ENCODE results near the gene SLCO1B3. TPM values are rescaled to one million over a fixed set of nuclear protein-coding genes. Genes with fewer than 3 reads are reported as not detected.
"Not testable (repeated sequence)": the region's sequence is repeated elsewhere in the genome, so short reads cannot be mapped to it uniquely, and the experiment has no call there.

Gene SLCO1B3, protein sequence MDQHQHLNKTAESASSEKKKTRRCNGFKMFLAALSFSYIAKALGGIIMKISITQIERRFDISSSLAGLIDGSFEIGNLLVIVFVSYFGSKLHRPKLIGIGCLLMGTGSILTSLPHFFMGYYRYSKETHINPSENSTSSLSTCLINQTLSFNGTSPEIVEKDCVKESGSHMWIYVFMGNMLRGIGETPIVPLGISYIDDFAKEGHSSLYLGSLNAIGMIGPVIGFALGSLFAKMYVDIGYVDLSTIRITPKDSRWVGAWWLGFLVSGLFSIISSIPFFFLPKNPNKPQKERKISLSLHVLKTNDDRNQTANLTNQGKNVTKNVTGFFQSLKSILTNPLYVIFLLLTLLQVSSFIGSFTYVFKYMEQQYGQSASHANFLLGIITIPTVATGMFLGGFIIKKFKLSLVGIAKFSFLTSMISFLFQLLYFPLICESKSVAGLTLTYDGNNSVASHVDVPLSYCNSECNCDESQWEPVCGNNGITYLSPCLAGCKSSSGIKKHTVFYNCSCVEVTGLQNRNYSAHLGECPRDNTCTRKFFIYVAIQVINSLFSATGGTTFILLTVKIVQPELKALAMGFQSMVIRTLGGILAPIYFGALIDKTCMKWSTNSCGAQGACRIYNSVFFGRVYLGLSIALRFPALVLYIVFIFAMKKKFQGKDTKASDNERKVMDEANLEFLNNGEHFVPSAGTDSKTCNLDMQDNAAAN
- under 1 TPM in 1 of 2 donors, not detected in 1; 0.20 TPM for total RNA-seq
- long read RNA-seq: 0 reads

DNA sequence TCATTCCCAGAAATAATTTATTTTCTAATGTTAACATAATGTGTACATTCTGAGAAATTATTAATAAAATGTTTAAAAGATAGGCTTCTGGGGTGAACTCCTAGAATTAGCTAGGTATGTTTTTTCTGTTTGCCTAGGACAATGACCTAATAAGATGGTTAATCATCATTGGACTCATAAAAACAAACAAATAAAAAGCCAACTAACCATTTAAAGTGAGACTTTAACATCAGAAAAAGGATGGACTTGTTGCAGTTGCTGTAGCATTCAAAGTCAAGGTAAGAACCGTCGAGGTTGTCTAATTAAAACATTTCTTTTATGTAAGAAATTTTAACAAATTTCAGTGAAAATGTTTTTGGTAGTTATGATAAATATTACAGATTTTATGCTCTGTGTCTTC is at the start of gene SLCO1B3:
Gene SLCO1B3 (plus strand): TSS at position 219 of the 400 bp plus-strand sequence. CDS start 5,034 bp downstream, outside the sequence.
- ATAC-seq: no peak
- intact Hi-C loops (cut with DNase I, micrococcal nuclease): no loop called here

DNA sequence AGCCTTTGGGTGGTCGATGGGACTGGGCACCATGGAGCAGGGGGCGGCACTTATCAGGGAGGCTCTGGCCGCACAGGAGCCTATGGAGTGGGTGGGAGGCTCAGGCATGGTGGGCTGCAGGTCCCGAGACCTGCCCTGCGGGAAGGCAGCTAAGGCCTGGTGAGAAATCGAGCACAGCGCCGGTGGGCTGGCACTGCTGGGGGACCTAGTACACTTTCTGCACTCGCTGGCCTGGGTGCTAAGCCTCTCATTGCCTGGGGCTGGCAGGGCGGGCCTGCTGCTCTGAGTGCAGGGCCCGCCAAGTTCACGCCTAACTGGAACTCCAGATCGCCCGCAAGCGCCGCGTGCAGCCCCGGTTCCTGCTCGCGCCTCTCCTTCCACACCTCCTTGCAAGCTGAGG is 33.1 kb upstream of the SLCO1B3 start:
- ATAC-seq (no peak), DNase-seq (no peak)
- intact Hi-C loops (cut with DNase I, micrococcal nuclease): no loop called here

More for the DNA sequence above, at the start of gene SLCO1B3:
- DNase-seq: no peak

DNA sequence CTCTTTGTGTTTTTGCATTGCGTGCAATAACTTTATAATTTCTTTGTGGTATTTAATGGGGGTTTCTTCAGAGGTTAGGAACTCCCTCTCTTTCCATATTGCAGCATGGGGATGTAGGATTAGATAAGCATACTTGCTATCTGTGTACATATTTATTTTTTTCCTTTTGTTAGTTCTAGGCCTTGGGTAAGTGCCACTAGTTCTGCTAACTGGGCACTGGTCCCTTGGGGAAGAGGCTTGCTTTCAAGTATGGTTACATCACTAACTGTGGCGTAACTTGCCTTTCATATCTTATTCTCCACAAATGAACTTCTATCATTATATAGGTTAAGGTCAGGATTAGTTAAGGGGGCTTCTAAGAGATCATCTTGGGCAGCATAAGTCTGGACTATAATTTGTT is 31.5 kb upstream of the SLCO1B3 start:
- no peak for ATAC-seq
- no peak for DNase-seq
- intact Hi-C loops (cut with DNase I, micrococcal nuclease): no loop called here

DNA sequence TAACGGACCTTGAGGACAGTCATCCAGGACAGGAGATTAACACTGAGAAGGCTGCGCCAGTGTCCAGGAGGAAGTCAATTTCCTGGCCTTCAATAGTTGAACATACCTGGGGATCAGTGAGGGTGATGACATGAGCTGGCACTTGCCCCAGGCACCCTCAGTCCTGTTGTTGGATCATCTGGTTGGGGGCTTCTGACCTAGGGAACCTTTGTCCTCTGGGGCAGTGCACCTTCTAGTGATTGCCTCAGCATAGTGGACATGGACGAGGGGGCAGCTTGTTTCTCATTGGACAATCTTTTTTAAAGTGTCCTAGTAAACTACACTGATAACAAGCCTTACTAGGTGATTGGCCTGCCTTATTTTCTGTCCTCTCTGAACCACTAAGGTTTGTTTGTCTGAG is 30.5 kb upstream of the SLCO1B3 start:
- not testable (repeated sequence) for ATAC-seq, DNase-seq

DNA sequence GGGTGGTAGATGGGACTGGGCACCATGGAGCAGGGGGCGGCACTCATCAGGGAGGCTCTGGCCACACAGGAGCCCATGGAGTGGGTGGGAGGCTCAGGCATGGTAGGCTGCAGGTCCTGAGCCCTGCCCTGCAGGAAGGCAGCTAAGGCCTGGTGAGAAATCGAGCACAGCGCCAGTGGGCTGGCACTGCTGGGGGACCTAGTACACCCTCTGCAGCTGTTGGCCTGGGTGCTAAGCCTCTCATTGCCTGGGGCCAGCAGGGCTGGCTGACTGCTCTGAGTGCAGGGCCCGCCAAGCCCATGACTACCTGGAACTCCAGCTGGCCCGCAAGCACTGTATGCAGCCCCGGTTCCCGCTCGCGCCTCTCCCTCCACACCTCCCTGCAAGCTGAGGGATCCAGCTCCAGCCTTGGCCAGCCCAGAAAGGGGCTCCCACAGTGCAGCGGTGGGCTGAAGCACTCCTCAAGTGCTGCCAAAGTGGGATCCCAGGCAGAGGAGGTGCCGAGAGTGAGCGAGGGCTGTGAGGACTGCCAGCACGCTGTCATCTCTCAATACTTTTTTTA is 26.6 kb upstream of the SLCO1B3 start:
- ATAC-seq; DNase-seq; intact Hi-C loops (cut with DNase I, micrococcal nuclease): not testable (repeated sequence)

More for the DNA sequence above, 30.5 kb upstream of the SLCO1B3 start:
- intact Hi-C loops (cut with DNase I, micrococcal nuclease): not testable (repeated sequence)

DNA sequence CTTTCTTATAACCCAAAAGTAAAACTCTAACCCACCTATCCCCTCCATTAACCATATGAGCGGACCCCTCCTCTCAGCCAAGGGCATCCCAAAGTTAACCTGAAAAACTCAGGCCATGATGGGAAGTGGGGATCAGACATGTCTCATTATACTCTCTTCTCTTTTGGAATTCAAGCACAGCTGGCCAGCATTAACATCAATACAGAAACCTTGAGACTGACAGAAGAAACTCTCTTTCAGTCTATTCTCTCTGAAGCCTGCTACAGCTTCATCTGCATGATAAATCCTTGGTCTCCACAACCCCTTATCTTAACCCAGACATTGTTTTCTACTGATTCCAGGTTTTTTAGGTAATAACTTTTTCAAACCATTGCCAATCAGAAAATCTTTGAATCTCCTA is 17.5 kb upstream of the SLCO1B3 start:
- intact Hi-C loops (cut with DNase I, micrococcal nuclease): no loop called here
- no peak for DNase-seq
- no peak for ATAC-seq

DNA sequence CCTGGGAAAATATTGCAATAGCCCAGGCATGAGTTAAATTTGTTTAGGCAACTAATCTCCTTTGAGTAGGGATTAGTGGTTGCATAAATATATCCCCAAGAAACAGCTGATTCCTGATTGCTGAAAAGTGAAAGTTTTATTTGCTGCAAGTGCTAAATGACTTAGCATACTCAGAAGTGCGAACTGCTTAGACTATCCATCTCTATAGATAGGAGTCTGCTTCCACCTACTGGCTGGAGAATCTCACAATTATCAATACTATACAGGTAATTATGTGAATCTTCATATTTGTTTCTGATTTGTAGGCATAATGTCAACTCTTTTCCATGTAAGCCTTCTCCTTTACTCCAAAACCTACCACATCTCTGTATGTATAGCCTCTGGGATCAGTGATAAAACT is 12.0 kb upstream of the SLCO1B3 start:
- DNase-seq: no peak
- intact Hi-C loops (cut with DNase I, micrococcal nuclease): no loop called here

DNA sequence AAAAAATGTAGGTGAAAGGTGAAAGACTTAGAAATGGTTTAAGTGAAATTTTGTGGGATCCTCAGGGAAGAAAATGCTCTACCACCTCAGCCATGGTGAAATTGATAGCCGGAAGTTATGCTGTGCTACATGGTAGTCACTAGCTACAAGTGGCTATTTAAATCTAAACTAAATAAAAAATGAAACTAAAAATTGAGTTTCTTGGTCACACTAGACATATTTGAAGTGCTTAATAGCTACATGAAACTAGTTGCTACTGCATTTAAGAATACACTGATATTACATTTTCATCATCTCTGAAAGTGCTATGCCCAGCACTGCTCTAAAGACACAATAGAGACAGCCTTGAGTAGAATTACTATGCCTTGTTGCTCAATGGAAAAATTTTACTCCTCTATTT is 10.3 kb upstream of the SLCO1B3 start:
- ATAC-seq: no peak
- intact Hi-C loops (cut with DNase I, micrococcal nuclease): no loop called here

More for the DNA sequence above, 12.0 kb upstream of the SLCO1B3 start:
- peak; percentile 95 for ATAC-seq

DNA sequence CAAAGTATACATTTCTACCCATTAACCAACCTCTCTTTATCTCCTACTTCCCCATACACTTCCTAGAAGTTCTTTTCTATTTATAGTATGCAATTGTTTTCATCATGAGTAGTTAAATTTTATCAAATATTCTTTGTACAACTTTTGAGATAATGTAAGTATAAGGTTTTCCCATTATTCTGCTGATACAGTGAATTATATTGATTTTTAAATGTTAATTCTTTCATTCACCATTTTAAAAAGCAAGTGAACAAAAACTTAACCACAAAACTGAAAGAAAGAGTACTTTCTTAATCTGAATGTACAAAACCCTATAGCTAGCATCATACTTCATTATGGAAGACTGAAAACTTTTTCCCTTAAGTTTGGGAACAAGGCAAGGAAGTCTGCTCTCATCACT is 9.5 kb upstream of the SLCO1B3 start:
- ATAC-seq (no peak), DNase-seq (no peak)
- intact Hi-C loops (cut with DNase I, micrococcal nuclease): no loop called here

More for the DNA sequence above, 10.3 kb upstream of the SLCO1B3 start:
- DNase-seq: no peak

DNA sequence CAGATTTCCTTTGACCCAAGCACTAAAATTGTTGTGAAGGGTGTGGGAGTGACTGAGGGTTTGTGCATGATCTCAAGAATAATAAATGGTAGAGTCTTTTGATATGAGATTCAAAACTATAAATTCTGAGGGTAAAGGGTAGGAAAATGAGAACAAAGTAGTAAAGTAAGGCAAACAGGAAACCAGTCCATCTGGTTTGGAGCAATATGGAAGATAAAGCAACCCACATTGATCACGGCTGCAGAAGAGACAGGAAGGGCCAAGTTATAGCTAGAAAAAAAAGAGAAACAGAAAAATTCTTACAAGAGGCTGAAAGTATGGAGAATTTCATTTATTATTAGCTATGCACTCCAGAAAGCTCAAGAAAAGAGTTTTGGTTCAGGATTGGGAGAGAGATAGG is 4.6 kb upstream of the SLCO1B3 start:
- DNase-seq (no peak), ATAC-seq (no peak)
- intact Hi-C loops (cut with DNase I, micrococcal nuclease): no loop called here

DNA sequence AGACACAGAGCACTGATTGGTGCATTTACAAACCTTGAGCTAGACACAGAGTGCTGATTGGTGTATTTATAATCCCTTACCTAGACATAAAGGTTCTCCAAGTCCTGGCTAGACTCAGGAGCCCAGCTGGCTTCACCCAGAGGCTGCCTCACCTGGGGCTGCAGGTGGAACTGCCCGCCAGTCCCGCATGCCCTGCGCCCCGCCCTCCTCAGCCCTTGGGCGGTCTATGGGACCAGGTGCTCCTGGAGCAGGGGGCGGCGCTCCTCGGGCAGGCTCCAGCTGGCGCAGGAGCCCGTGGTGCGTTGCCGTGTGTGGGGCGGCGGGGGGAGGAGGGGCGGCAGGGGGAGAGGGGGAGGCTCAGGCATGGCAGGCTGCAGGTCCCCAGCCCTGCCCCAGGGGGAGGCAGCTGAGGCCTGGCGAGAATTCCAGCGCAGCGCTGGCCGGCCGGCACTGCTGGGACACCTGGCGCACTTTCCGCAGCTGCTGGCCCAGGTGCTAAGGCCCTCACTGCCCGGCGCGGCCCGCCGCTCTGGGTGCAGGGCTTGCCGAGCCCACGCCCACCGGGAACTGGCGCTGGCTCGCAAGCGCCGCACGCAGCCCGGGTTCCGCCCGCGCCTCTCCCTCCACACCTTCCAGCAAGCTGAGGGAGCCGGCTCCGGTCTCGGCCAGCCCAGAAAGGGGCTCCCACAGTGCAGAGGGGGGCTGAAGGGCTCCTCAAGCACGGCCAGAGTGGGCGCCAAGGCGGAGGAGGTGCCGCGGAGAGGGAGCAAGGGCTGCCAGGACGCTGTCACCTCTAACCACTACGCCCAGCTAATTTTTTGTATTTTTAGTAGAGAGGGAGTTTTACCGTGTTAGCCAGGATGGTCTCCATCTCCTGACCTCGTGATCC is 3.1 kb upstream of the SLCO1B3 start:
- DNase-seq (no peak), ATAC-seq (no peak)
- intact Hi-C loops (cut with DNase I, micrococcal nuclease): no loop called here

DNA sequence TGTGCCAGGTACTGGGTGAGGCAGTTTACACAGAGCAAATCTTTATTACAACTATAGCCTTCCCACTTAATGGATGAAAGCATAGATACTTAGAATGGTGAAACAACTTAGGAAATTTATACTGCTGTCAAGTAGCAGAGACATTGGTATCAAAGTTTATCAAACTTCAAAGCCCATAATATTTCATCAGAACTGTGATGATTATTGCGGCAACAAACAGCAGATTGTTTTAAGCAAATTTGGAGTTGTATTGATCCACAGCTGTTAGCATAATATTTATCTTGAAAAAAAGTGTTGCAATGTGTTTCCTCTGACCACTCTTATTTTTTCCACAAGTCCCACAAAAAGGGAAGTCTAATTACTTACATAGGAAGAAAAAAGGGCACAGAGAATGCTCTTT is 2.0 kb upstream of the SLCO1B3 start:
- no peak for DNase-seq
- intact Hi-C loops (cut with DNase I, micrococcal nuclease): no loop called here
- no peak for ATAC-seq

DNA sequence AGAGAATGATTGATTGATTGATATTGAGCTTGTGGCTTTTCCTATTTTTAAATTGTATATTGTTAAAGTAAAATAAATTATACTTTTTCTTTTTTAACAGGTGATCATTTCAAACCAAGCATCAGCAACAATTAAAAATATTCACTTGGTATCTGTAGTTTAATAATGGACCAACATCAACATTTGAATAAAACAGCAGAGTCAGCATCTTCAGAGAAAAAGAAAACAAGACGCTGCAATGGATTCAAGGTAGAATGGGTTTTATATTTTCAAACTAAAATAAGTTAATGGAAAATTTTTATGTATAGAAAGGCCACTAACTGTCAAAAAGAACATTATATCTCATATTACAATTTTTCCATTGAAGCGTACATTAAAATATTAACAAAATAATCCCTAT is 5.1 kb downstream of the SLCO1B3 start:
- no peak for DNase-seq
- intact Hi-C loops (cut with DNase I, micrococcal nuclease): no loop called here
- no peak for ATAC-seq

DNA sequence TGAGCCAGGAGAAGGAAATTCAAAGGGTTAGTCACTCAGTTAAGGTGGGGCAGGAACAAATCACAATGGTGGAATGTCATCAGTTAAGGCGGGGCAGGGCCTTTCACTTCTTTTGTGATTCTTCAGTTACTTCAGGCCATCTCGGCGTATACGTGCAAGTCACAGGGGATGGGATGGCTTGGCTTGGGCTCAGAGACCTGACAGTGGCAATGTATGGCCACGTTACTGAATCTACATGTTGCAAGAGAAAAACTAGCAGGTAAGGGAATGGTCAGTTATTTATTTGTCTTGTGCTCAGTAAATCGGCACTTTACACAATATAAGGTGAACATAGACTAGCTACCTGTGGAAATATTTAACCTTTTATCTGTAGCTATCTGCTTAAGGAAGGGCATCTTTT is 11.9 kb downstream of the SLCO1B3 start:
- intact Hi-C loops (cut with DNase I, micrococcal nuclease): no loop called here
- DNase-seq (no peak), ATAC-seq (no peak)

DNA sequence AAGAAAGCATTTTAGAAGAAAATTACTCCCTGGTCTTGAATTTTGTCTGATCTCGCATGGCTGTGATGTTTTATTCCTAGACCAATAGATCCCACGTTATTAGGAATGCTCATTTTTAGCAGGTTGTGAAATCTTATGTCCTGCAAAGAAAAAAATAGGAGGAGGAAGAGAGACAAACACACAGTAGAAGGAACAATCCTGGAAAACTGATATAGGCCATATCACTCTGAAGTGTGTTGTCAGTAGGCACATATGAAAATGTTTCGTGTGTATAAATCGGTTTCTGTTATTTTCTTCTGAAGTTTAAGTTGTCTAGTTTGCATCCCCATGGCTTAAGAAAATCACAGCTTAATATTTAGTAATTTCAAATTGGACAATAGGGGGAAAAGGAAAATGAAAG is 12.4 kb downstream of the SLCO1B3 start:
- intact Hi-C loops (cut with DNase I, micrococcal nuclease): no loop called here
- ATAC-seq (no peak), DNase-seq (no peak)

DNA sequence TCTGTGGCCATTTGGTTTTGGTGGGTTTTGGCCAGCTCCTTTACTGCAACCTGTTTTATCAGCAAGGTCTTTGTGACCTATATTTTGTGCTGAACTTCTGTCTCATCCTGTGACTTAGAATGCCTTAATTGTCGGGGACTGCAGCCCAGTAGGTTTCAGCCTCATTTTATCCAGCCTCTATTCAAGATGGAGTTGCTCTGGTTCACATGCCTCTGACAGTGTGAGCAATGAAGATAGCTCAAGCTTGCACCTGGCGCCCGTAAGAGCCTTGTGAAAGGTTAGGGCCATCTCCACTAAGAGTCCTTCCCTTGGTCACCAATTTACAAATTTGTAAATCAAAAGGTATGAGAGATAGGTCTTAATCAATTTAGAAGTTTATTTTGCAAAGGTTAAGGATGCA is 19.4 kb downstream of the SLCO1B3 start:
- ATAC-seq: no peak
- intact Hi-C loops (cut with DNase I, micrococcal nuclease): no loop called here
- DNase-seq: no peak

DNA sequence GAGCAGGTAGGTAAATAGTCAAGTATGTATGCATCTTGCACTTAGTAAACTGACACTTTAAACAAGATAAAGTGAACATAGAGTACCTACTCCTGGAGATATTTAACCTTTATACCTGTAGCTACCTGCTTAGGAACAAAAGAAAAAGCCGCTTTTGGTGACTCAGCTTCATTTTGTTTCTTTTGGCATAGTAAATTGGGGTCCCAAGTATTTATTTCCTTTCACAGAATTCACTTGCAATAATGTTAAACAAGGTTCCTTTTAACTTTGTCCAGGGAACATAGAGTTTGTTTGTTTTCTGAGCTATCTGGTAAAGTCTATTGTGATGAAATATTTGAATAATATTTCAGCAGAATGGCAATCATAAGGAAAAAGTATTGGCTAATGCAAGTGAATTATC is 20.0 kb downstream of the SLCO1B3 start:
- DNase-seq (no peak), ATAC-seq (no peak)
- intact Hi-C loops (cut with DNase I, micrococcal nuclease): no loop called here

DNA sequence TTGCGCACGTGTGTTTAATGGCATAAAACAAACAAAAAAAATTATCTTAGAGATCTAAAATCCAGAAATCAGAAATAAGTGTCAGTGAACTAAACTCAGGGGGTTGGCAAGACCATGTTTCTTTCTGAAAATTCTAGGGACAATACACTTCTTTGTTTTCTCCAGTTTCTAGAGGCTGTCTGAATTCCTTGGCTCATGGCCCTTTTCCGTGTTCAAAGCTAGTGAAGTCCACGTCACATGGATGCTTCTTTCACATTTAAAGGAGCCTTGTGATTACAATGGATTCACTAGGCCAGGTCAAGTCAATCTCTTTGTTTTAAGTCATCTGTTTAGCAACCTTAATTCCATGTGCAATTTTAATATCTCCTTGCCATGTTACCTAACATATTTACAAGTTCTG is 22.4 kb downstream of the SLCO1B3 start:
- no peak for DNase-seq
- intact Hi-C loops (cut with DNase I, micrococcal nuclease): no loop called here
- peak; percentile 51 for ATAC-seq

DNA sequence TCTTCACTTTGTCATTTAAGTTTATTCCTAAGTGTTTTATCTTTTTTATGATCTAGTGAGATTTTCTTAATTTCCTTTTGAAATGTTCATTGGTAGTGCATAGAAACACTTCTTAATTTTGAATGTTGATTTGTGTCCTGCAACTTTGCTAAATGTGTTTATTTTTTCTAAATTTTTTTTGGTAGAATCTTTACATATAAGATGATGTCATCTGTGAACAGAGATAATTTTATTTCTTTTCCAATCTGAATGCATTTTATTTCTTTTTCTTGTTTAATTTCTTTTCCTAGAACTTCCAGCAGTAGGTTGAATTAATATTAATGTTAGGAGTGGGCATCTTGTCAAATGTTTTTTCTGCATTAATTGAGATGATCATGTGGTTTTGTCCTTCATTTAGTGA is 42.1 kb downstream of the SLCO1B3 start:
- intact Hi-C loops (cut with DNase I, micrococcal nuclease): no loop called here
- ATAC-seq (no peak), DNase-seq (no peak)

Measured in left colon (tissue), 2 donors.